GM12878 (cell line): Measurements from ENCODE around the gene POLR1G.

Experiments
- CEBPB ChIP-seq, 2 experiments: fragments of 150-350 bp in 1 of 2; IDR thresholded peaks; 2 replicates each; pipeline ENCODE4 v1.6.1; 2012 to 2014; ENCODE audit warnings: low read depth in 2 of 2, low read length in 2 of 2, borderline replicate concordance in 1 of 2, inconsistent platforms in 1 of 2
- EZH2 ChIP-seq: IDR thresholded peaks from 2 replicates; pipeline ENCODE4 v1.6.1; 2012; ENCODE audit warnings: low read depth, mild to moderate bottlenecking, control low read depth, inconsistent platforms, low read length, borderline replicate concordance; ENCODE audit not compliant: control insufficient read depth
- JUND ChIP-seq: IDR thresholded peaks from 2 replicates; pipeline ENCODE4 v1.6.1; 2012; ENCODE audit warnings: low read depth, mild to moderate bottlenecking, low read length, improper control_type of control experiment, moderate library complexity
- MTA3 ChIP-seq: IDR thresholded peaks from 2 replicates; pipeline ENCODE4 v1.6.1; 2012; ENCODE audit warnings: low read length, inconsistent platforms, borderline replicate concordance
- MYC ChIP-seq: IDR thresholded peaks from 2 replicates; pipeline ENCODE4 v1.6.1; 2011; ENCODE audit warnings: mild to moderate bottlenecking, low read length, moderate library complexity, inconsistent platforms; ENCODE audit not compliant: insufficient read depth, insufficient replicate concordance, insufficient read length, severe bottlenecking
- POLR2AphosphoS2 ChIP-seq: IDR thresholded peaks from 2 replicates; pipeline ENCODE4 v1.6.1; 2011; ENCODE audit warnings: low read depth, mild to moderate bottlenecking, low read length, improper control_type of control experiment, moderate library complexity
- POLR2AphosphoS5 ChIP-seq: IDR thresholded peaks from 2 replicates; pipeline ENCODE4 v1.6.1; 2011; ENCODE audit warnings: mild to moderate bottlenecking, low read length, inconsistent platforms
- TCF7 ChIP-seq: IDR thresholded peaks from 2 replicates; pipeline ENCODE4 v1.6.1; 2014; ENCODE audit warnings: antibody characterized with exemption, borderline replicate concordance
- ZZZ3 ChIP-seq: IDR thresholded peaks from 2 replicates; pipeline ENCODE4 v1.6.1; 2011; ENCODE audit warnings: low read depth; ENCODE audit not compliant: control insufficient read depth, insufficient read length
- TF ChIP-seq, protein P1 (sequence below): fragments of 450-650 bp; IDR thresholded peaks from 2 replicates; pipeline ENCODE4 v1.6.1; 2017; ENCODE audit warnings: mild to moderate bottlenecking
- TF ChIP-seq, protein P2 (sequence below), 3 experiments: IDR thresholded peaks in 2 of 3; conservative IDR thresholded peaks in 1 of 3; 2 replicates each; pipeline ENCODE4 v1.5.1; 2011; ENCODE audit warnings: low read depth in 3 of 3, low read length in 3 of 3, mild to moderate bottlenecking in 3 of 3, control low read depth in 2 of 3, moderate library complexity in 2 of 3, inconsistent platforms in 1 of 3, mixed read lengths in 1 of 3; ENCODE audit not compliant: control insufficient read depth in 2 of 3, insufficient read depth in 1 of 3; ENCODE audit errors: extremely low read depth in 1 of 3

DNA sequence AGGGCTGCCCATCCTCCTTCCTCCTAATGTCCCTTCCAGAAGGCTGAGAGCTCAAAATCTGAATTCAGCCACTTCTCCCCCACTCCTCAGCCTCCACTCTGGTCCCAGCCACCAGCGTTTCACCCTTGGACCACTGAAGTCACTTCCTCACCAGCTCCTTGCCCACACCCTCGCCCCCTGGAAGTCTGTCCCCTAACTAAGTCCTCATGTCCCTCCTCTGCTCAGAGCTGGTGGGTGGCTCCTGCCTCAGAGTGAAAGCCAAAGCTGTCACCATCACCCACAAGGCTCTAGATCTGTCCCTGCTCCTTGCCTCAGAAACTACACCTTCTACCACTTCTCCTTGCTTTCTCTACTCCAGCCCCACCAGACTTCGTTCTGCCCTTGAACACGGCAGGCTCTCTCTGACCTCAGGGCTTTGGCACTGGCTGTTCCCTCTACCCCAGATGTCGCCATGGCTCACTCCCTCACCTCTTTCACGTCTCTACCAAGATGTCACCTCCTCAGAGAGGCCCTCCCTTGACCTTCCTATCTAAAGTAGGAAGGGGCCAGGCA is 15.6 kb downstream of the POLR1G start:
- TF ChIP-seq JUND = no peak
- no peak for TF ChIP-seq MTA3
- no peak for TF ChIP-seq MYC
- TF ChIP-seq POLR2AphosphoS5 = no peak
- TF ChIP-seq EZH2 = no peak
- TF ChIP-seq, protein P1, sequence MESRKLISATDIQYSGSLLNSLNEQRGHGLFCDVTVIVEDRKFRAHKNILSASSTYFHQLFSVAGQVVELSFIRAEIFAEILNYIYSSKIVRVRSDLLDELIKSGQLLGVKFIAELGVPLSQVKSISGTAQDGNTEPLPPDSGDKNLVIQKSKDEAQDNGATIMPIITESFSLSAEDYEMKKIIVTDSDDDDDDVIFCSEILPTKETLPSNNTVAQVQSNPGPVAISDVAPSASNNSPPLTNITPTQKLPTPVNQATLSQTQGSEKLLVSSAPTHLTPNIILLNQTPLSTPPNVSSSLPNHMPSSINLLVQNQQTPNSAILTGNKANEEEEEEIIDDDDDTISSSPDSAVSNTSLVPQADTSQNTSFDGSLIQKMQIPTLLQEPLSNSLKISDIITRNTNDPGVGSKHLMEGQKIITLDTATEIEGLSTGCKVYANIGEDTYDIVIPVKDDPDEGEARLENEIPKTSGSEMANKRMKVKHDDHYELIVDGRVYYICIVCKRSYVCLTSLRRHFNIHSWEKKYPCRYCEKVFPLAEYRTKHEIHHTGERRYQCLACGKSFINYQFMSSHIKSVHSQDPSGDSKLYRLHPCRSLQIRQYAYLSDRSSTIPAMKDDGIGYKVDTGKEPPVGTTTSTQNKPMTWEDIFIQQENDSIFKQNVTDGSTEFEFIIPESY = no peak
- no peak for TF ChIP-seq ZZZ3
- TF ChIP-seq, protein P2, sequence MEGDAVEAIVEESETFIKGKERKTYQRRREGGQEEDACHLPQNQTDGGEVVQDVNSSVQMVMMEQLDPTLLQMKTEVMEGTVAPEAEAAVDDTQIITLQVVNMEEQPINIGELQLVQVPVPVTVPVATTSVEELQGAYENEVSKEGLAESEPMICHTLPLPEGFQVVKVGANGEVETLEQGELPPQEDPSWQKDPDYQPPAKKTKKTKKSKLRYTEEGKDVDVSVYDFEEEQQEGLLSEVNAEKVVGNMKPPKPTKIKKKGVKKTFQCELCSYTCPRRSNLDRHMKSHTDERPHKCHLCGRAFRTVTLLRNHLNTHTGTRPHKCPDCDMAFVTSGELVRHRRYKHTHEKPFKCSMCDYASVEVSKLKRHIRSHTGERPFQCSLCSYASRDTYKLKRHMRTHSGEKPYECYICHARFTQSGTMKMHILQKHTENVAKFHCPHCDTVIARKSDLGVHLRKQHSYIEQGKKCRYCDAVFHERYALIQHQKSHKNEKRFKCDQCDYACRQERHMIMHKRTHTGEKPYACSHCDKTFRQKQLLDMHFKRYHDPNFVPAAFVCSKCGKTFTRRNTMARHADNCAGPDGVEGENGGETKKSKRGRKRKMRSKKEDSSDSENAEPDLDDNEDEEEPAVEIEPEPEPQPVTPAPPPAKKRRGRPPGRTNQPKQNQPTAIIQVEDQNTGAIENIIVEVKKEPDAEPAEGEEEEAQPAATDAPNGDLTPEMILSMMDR (IDR thresholded peaks at IDR 0.05 in 2 of 3, conservative IDR thresholded peaks at IDR 0.05 in 1 of 3; ENCODE audit: control insufficient read depth in 2 of 3, extremely low read depth in 1 of 3, insufficient read depth in 1 of 3, low read depth in 3 of 3, low read length in 3 of 3) = no peak
- TF ChIP-seq TCF7 = no peak
- TF ChIP-seq POLR2AphosphoS2 = no peak
- no peak for TF ChIP-seq CEBPB (IDR thresholded peaks at IDR 0.05; ENCODE audit: borderline replicate concordance in 1 of 2, low read depth in 2 of 2, low read length in 2 of 2)
